ENCODE measurements around the gene TMEM225B.
"Not testable (repeated sequence)": the region's sequence is repeated elsewhere in the genome, so short reads cannot be mapped to it uniquely, and the experiment has no call there.

The TMEM225B gene

DNA sequence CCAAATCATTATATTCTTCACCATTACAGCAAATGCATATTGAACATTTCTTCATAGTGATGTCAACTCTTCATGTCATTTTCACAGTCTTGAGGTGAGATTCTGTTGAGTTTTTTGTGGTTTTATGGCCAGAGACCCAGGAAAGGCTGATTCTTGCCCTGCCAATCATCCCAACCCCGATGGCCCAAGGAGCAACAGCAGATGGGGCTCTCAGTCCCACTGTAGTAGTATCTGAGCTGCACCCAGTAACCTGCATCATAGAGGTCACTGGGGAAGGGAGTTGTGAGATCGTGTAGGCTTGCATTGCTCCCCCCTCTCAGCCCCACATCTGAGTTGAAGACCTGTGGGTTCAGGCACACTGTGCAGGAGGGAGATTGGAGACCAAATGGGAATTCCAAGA, 45.4 kb downstream of the TMEM225B start:
- DNase-seq (ENCODE audit: low read depth): no peak
- no peak overlapping the region for H3K4me3 ChIP-seq (ENCODE audit: low read depth, low read length)
- TF ChIP-seq, protein P1, sequence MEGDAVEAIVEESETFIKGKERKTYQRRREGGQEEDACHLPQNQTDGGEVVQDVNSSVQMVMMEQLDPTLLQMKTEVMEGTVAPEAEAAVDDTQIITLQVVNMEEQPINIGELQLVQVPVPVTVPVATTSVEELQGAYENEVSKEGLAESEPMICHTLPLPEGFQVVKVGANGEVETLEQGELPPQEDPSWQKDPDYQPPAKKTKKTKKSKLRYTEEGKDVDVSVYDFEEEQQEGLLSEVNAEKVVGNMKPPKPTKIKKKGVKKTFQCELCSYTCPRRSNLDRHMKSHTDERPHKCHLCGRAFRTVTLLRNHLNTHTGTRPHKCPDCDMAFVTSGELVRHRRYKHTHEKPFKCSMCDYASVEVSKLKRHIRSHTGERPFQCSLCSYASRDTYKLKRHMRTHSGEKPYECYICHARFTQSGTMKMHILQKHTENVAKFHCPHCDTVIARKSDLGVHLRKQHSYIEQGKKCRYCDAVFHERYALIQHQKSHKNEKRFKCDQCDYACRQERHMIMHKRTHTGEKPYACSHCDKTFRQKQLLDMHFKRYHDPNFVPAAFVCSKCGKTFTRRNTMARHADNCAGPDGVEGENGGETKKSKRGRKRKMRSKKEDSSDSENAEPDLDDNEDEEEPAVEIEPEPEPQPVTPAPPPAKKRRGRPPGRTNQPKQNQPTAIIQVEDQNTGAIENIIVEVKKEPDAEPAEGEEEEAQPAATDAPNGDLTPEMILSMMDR (conservative IDR thresholded peaks at IDR 0.05; ENCODE audit: low read depth, low read length): no peak

DNA sequence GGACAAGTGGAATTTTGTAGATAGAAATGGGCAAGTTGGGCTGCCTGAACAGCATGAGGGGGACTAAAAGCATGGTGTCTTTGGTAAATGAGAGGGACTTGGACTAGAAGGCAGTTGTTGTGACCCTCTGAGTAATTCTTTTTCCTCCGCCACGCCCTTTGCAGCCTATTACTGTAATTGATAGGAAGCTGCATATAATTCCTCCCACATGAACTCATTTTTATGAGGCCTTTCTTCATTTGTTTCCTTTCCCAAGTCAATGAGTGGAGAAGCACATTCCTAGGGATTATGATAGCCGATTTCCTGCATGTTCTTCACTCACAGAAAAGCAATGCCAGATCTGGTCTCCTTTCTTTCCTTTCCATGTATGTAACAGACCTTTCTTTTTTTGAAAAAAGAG, 46.4 kb downstream of the TMEM225B start:
- no peak for DNase-seq (ENCODE audit: low read depth)
- H3K4me3 ChIP-seq (ENCODE audit: low read depth, low read length): no peak overlapping the region
- TF ChIP-seq, protein P1 (conservative IDR thresholded peaks at IDR 0.05; ENCODE audit: low read depth, low read length): no peak

DNA sequence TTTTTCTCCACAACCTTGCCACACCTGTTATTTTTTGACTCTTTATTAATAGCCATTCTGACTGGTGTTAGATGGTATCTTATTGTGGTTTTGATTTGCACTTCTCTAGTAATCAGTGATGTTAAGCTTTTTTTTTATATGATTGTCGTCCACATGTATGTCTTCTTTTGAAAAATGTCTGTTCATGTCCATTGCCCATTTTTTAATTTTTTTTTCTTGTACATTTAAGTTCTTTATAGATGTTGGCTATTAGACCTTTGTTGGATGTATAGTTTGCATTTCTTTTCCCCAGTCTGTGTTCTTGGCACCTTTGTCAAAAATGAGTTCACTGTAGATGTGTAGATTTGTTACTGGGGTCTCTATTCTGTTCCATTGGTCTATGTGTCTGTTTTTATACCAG, 47.5 kb downstream of the TMEM225B start:
- no peak overlapping the region for H3K4me3 ChIP-seq (ENCODE audit: low read depth, low read length)
- DNase-seq (ENCODE audit: low read depth): no peak
- TF ChIP-seq, protein P1 (conservative IDR thresholded peaks at IDR 0.05; ENCODE audit: low read depth, low read length): no peak

DNA sequence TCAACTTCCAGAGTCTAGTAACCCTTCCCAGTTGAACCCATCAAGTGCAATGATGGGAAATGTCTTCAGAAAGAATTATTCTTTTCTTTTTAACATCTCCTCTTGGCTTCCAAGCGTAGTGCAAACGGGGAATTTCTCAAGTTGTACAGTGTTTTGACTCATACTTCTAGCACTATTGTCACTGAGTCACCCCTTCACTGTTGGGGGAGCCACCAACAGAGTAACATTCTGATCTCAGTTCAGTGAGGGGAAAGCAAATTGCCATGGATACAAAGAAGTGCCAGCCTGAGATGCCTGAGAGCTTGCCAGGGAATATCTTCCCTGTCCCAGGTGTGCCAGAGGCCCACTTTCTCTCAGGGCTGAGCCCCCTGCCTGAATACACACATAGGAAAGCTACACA, 50.8 kb downstream of the TMEM225B start:
- no peak for DNase-seq (ENCODE audit: low read depth)
- no peak overlapping the region for H3K4me3 ChIP-seq (ENCODE audit: low read depth, low read length)
- TF ChIP-seq, protein P1 (conservative IDR thresholded peaks at IDR 0.05; ENCODE audit: low read depth, low read length): no peak

DNA sequence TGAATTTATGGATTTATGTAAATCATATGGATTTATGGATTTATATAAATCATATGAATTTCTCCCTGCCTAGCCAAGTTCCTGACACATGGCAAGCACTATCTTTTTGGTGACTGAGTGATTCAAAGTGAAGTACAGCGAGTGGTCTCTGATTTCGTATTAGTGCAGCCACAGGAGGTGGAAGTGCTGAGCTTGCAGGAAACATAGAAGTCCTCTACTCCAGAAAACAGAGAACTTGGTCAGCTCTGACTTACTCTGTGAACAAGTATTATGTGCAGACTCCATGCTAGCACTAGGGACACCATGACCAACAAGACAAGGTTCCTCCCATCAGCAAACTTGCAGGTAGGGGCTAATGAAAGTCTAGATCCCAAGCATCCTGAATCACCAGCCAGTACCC, 53.2 kb downstream of the TMEM225B start:
- TF ChIP-seq, protein P1 (conservative IDR thresholded peaks at IDR 0.05; ENCODE audit: low read depth, low read length): no peak
- DNase-seq (ENCODE audit: low read depth): no peak
- no peak overlapping the region for H3K4me3 ChIP-seq (ENCODE audit: low read depth, low read length)

DNA sequence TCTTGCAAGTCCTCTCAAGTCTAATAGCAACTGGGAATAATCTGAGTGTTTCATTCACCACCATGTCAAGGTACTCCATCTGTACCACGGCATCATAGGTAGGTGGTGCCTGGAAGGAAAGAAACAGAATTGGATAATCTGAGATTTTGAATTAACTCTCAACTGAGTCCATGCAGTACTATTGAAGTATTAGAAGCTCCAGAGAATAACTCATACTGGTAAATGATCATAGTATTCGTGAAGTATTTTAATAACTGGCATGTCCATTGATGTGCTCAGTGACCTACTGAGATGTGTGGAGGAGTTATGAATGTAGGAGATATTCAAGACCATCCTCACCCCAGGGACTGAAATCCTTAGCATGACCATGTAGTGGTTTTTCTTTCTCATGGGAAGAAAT, 54.6 kb downstream of the TMEM225B start:
- TF ChIP-seq, protein P1 (conservative IDR thresholded peaks at IDR 0.05; ENCODE audit: low read depth, low read length): no peak
- DNase-seq (ENCODE audit: low read depth): no peak
- H3K4me3 ChIP-seq (ENCODE audit: low read depth, low read length): no peak overlapping the region

- DNase-seq (ENCODE audit: low read depth); H3K4me3 ChIP-seq (ENCODE audit: low read depth, low read length): not testable (repeated sequence)
These were observed 55.2 kb downstream of the TMEM225B start for GRCh38 chr7:99653269-99653668.

DNA sequence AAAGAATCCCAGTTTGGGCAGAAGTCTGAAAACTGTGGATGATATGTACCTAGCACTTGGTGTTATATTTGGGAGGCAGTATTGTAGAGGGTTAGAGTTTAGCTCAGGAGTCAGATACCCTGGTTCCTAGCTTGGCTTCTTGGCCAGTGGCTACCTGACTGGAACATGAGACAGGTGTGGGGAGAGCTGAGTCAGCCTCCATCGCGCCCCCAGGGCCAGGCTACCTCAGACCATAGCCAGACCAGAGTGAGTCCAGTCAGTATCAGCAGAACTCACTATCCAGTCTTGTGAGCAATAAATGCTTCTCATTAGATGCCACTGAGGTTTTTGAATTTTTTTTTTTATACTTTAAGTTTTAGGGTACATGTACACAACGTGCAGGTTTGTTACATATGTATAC, 55.7 kb downstream of the TMEM225B start:
- DNase-seq (ENCODE audit: low read depth): no peak
- TF ChIP-seq, protein P1 (conservative IDR thresholded peaks at IDR 0.05; ENCODE audit: low read depth, low read length): no peak
- no peak overlapping the region for H3K4me3 ChIP-seq (ENCODE audit: low read depth, low read length)

DNA sequence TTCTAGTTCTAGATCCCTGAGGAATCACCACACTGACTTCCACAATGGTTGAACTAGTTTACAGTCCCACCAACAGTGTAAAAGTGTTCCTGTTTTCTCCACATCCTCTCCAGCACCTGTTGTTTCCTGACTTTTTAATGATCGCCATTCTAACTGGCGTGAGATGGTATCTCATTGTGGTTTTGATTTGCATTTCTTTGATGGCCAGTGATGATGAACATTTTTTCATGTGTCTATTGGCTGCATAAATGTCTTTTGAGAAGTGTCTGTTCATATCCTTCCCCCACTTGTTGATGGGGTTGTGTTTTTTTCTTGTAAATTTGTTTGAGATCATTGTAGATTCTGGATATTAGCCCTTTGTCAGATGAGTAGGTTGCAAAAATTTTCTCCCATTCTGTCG, 56.6 kb downstream of the TMEM225B start:
- DNase-seq (ENCODE audit: low read depth); H3K4me3 ChIP-seq (ENCODE audit: low read depth, low read length): not testable (repeated sequence)

DNA sequence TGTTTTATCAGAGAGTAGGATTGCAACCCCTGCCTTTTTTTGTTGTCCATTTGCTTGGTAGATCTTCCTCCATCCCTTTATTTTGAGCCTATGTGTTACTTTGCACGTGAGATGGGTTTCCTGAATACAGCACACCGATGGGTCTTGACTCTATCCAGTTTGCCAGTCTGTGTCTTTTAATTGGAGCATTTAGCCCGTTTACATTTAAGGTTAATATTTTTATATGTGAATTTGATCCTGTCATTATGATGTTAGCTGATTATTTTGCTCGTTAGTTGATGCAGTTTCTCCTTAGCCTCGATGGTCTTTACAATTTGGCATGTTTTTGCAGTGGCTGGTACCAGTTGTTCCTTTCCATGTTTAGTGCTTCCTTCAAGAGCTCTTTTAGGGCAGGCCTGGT, 59.8 kb downstream of the TMEM225B start:
- not testable (repeated sequence) for DNase-seq (ENCODE audit: low read depth); H3K4me3 ChIP-seq (ENCODE audit: low read depth, low read length)

Data from choroid plexus epithelial cell (primary cell).